T1000 (cell line): ENCODE results near the gene FASTK.

Source experiments
- DNase-seq: peaks from one replicate; lab custom pipeline; 2025; ENCODE audit warnings: mixed read lengths; lab: John Stamatoyannopoulos, UW

FASTK gene

GRCh38 chr7:151099486-151100211, 19.0 kb upstream of the FASTK start:
- no peak for DNase-seq

GRCh38 chr7:151095828-151096475, 15.3 kb upstream of the FASTK start:
- DNase-seq, result no peak

GRCh38 chr7:151095123-151095797, 14.7 kb upstream of the FASTK start:
- DNase-seq, result no peak

GRCh38 chr7:151094675-151095074, 14.1 kb upstream of the FASTK start:
- DNase-seq, result no peak

GRCh38 chr7:151093748-151094147, 13.1 kb upstream of the FASTK start:
- DNase-seq, result no peak

- no peak for DNase-seq
Observed at GRCh38 chr7:151091988-151092387, 11.4 kb upstream of the FASTK start.

- DNase-seq, result no peak
Observed at GRCh38 chr7:151091431-151091830, 10.8 kb upstream of the FASTK start.

- no peak for DNase-seq
Observed at GRCh38 chr7:151091003-151091402, 10.4 kb upstream of the FASTK start.

GRCh38 chr7:151089893-151090730, 9.5 kb upstream of the FASTK start:
- DNase-seq, result no peak

- DNase-seq, result peak; percentile 34
Observed at GRCh38 chr7:151088856-151089699, 8.5 kb upstream of the FASTK start.

- no peak for DNase-seq
Observed at GRCh38 chr7:151088019-151088855, 7.6 kb upstream of the FASTK start.

GRCh38 chr7:151087245-151088018, 6.8 kb upstream of the FASTK start:
- DNase-seq, result peak; percentile 13

- no peak for DNase-seq
Observed at GRCh38 chr7:151086802-151087244, 6.2 kb upstream of the FASTK start.

GRCh38 chr7:151085691-151086620, 5.3 kb upstream of the FASTK start, which contains the start of gene AGAP3:
Gene AGAP3, plus strand, starts transcription at chr7:151086475. Its CDS starts 267 bp downstream, at chr7:151086742.
- peak; percentile 51 for DNase-seq

- DNase-seq, result no peak
Observed at GRCh38 chr7:151085329-151085690, 4.7 kb upstream of the FASTK start.

- no peak for DNase-seq
Observed at GRCh38 chr7:151083824-151084160, 3.2 kb upstream of the FASTK start.

GRCh38 chr7:151083071-151083823, 2.6 kb upstream of the FASTK start, which contains the start of gene TMUB1:
Gene TMUB1, minus strand, starts transcription at chr7:151083493. Its CDS starts 930 bp downstream, at chr7:151082563.
- peak; percentile 50 for DNase-seq
